ENCODE results near the gene HIVEP3. TPM values are rescaled to one million over a fixed set of nuclear protein-coding genes. Genes with fewer than 3 reads are reported as not detected.

HIVEP3 gene
- total RNA-seq, 1 donor from 2014 or later: 8.9 TPM

GRCh38 chr1:41905093-41905675 lies 13.5 kb downstream of the HIVEP3 start:
- Mint-ChIP-seq H3K27me3 (ENCODE audit: low read depth, unreplicated experiment) (peaks cover 4% of the 10 kb centered on the region), H3K9me3 (ENCODE audit: unreplicated experiment) (no peaks in the 10 kb centered on the region), H3K4me3 (ENCODE audit: unreplicated experiment) (no peak overlapping the region), H3K4me1 (ENCODE audit: low read depth, unreplicated experiment) (peaks cover 30% of the 10 kb centered on the region), H3K36me3 (ENCODE audit: low read depth, unreplicated experiment) (no peaks in the 10 kb centered on the region), H3K27ac (ENCODE audit: unreplicated experiment) (no peak overlapping the region)
- TF ChIP-seq EZH2 (IDR thresholded peaks at IDR 0.05; ENCODE audit: insufficient read depth, low read length) (no peak), CTCF (IDR thresholded peaks at IDR 0.05; ENCODE audit: insufficient read depth, low read depth, low read length) (no peak)
- no peak overlapping the region for H2AFZ ChIP-seq (ENCODE audit: low read depth, low read length)
- H3K36me3 ChIP-seq (ENCODE audit: insufficient read depth, low read length): no peaks in the 10 kb centered on the region
- H3K4me1 ChIP-seq (ENCODE audit: insufficient read depth, low read length): peaks cover 32% of the 10 kb centered on the region
- no peak for DNase-seq (ENCODE audit: low read depth)
- no peaks in the 10 kb centered on the region for H3K27me3 ChIP-seq (ENCODE audit: insufficient read depth, low read length)
- H3K79me2 ChIP-seq (ENCODE audit: insufficient read depth, low read length): peaks cover 50% of the 10 kb centered on the region
- no peak overlapping the region for H3K4me3 ChIP-seq (ENCODE audit: insufficient read depth, low read depth, low read length)
- no peaks in the 10 kb centered on the region for H4K20me1 ChIP-seq (ENCODE audit: insufficient read depth, low read length)
- no peaks in the 10 kb centered on the region for H3K9me3 ChIP-seq (ENCODE audit: insufficient read depth, low read depth, low read length)
- no peak overlapping the region for H3K9ac ChIP-seq (ENCODE audit: low read length)
- no peak overlapping the region for H3K27ac ChIP-seq (ENCODE audit: low read depth, low read length)
- no peak for FAIRE-seq
- no peak overlapping the region for H3K4me2 ChIP-seq (ENCODE audit: low read length)

GRCh38 chr1:41902664-41903063 lies 16.1 kb downstream of the HIVEP3 start:
- peaks cover 55% of the 10 kb centered on the region for H3K79me2 ChIP-seq (ENCODE audit: insufficient read depth, low read length)
- FAIRE-seq (no peak), DNase-seq (ENCODE audit: low read depth) (no peak)
- no peaks in the 10 kb centered on the region for H3K36me3 ChIP-seq (ENCODE audit: insufficient read depth, low read length)
- H3K4me3 ChIP-seq (ENCODE audit: insufficient read depth, low read depth, low read length): no peak overlapping the region
- peak overlapping the region; percentile 83 for H3K4me2 ChIP-seq (ENCODE audit: low read length)
- H3K9me3 ChIP-seq (ENCODE audit: insufficient read depth, low read depth, low read length): no peaks in the 10 kb centered on the region
- H3K9me3 Mint-ChIP-seq (ENCODE audit: unreplicated experiment): no peaks in the 10 kb centered on the region
- no peaks in the 10 kb centered on the region for H4K20me1 ChIP-seq (ENCODE audit: insufficient read depth, low read length)
- no peaks in the 10 kb centered on the region for H3K27me3 ChIP-seq (ENCODE audit: insufficient read depth, low read length)
- H3K27ac Mint-ChIP-seq (ENCODE audit: unreplicated experiment): peak overlapping the region; percentile 91
- peak overlapping the region; percentile 86 for H3K27ac ChIP-seq (ENCODE audit: low read depth, low read length)
- H3K36me3 Mint-ChIP-seq (ENCODE audit: low read depth, unreplicated experiment): no peaks in the 10 kb centered on the region
- H3K27me3 Mint-ChIP-seq (ENCODE audit: low read depth, unreplicated experiment): peaks cover 3% of the 10 kb centered on the region
- H3K4me1 ChIP-seq (ENCODE audit: insufficient read depth, low read length): peaks cover 50% of the 10 kb centered on the region
- no peak overlapping the region for H2AFZ ChIP-seq (ENCODE audit: low read depth, low read length)
- peaks cover 42% of the 10 kb centered on the region for H3K4me1 Mint-ChIP-seq (ENCODE audit: low read depth, unreplicated experiment)
- TF ChIP-seq EZH2 (IDR thresholded peaks at IDR 0.05; ENCODE audit: insufficient read depth, low read length) (no peak), CTCF (IDR thresholded peaks at IDR 0.05; ENCODE audit: insufficient read depth, low read depth, low read length) (no peak)
- peak overlapping the region; percentile 37 for H3K4me3 Mint-ChIP-seq (ENCODE audit: unreplicated experiment)
- H3K9ac ChIP-seq (ENCODE audit: low read length): peak overlapping the region; percentile 40

- peak overlapping the region; percentile 91 for H3K27ac Mint-ChIP-seq (ENCODE audit: unreplicated experiment)
- no peaks in the 10 kb centered on the region for H4K20me1 ChIP-seq (ENCODE audit: insufficient read depth, low read length)
- H3K9ac ChIP-seq (ENCODE audit: low read length): peak overlapping the region; percentile 69
- DNase-seq (ENCODE audit: low read depth) (peak; percentile 91), FAIRE-seq (peak; percentile 76)
- H3K4me2 ChIP-seq (ENCODE audit: low read length): peak overlapping the region; percentile 83
- no peaks in the 10 kb centered on the region for H3K27me3 ChIP-seq (ENCODE audit: insufficient read depth, low read length)
- H3K27ac ChIP-seq (ENCODE audit: low read depth, low read length): peak overlapping the region; percentile 86
- no peaks in the 10 kb centered on the region for H3K9me3 ChIP-seq (ENCODE audit: insufficient read depth, low read depth, low read length)
- peak overlapping the region; percentile 37 for H3K4me3 Mint-ChIP-seq (ENCODE audit: unreplicated experiment)
- H3K4me3 ChIP-seq (ENCODE audit: insufficient read depth, low read depth, low read length): peak overlapping the region; percentile 8
- H3K36me3 Mint-ChIP-seq (ENCODE audit: low read depth, unreplicated experiment): no peaks in the 10 kb centered on the region
- H3K9me3 Mint-ChIP-seq (ENCODE audit: unreplicated experiment): no peaks in the 10 kb centered on the region
- no peaks in the 10 kb centered on the region for H3K36me3 ChIP-seq (ENCODE audit: insufficient read depth, low read length)
- no peak overlapping the region for H2AFZ ChIP-seq (ENCODE audit: low read depth, low read length)
- H3K79me2 ChIP-seq (ENCODE audit: insufficient read depth, low read length): peaks cover 55% of the 10 kb centered on the region
- peaks cover 50% of the 10 kb centered on the region for H3K4me1 ChIP-seq (ENCODE audit: insufficient read depth, low read length)
- H3K4me1 Mint-ChIP-seq (ENCODE audit: low read depth, unreplicated experiment): peaks cover 46% of the 10 kb centered on the region
- TF ChIP-seq EZH2 (IDR thresholded peaks at IDR 0.05; ENCODE audit: insufficient read depth, low read length) (no peak), CTCF (IDR thresholded peaks at IDR 0.05; ENCODE audit: insufficient read depth, low read depth, low read length) (no peak)
- H3K27me3 Mint-ChIP-seq (ENCODE audit: low read depth, unreplicated experiment): no peaks in the 10 kb centered on the region
These were observed 16.6 kb downstream of the HIVEP3 start for GRCh38 chr1:41902159-41902577.

All from astrocyte (in vitro differentiated cells and primary cell).